OCI-LY3 (cell line): ENCODE measurements around the gene FIGLA.

ENCODE experiments used
- H2AFZ ChIP-seq: fragments of 200-600, 300-600 bp; shearing (Covaris generic); 2 replicates; pipeline ENCODE4 v1.6.0; 2014; ENCODE audit warnings: antibody characterized with exemption, low read depth, low read length
- H3K27ac ChIP-seq: fragments of 200-600, 300-600 bp; sonication (generic); 2 replicates; pipeline ENCODE4 v1.5.1; 2014; ENCODE audit warnings: mild to moderate bottlenecking, low read length, moderate library complexity, mixed read lengths
- H3K27me3 ChIP-seq: fragments of 200-600, 300-600 bp; sonication (generic); 2 replicates; pipeline ENCODE4 v1.6.1; 2014; ENCODE audit warnings: low read depth, low read length, mixed read lengths
- H3K36me3 ChIP-seq: fragments of 200-600, 300-600 bp; sonication (generic); replicated peaks from 2 replicates; pipeline ENCODE3; 2014; ENCODE audit warnings: low read depth, low read length, mixed read lengths
- H3K4me1 ChIP-seq: fragments of 300-600, 200-600 bp; sonication (generic); 2 replicates; pipeline ENCODE4 v1.6.1; 2014; ENCODE audit warnings: low read length, mixed read lengths
- H3K4me2 ChIP-seq: fragments of 200-600, 300-600 bp; sonication (generic); 2 replicates; pipeline ENCODE4 v1.6.1; 2014; ENCODE audit warnings: low read length, mixed read lengths
- H3K4me3 ChIP-seq: fragments of 300-600, 200-600 bp; sonication (generic); 2 replicates; pipeline ENCODE4 v1.5.1; 2014; ENCODE audit warnings: antibody characterized with exemption, mild to moderate bottlenecking, low read length, moderate library complexity
- H3K79me2 ChIP-seq: fragments of 300-600, 200-600 bp; shearing (Covaris generic); 2 replicates; pipeline ENCODE4 v1.6.1; 2014; ENCODE audit warnings: mild to moderate bottlenecking, low read length, mixed read lengths
- H3K9ac ChIP-seq: fragments of 300-600, 200-600 bp; shearing (Covaris generic); 2 replicates; pipeline ENCODE4 v1.6.0; 2014; ENCODE audit warnings: mild to moderate bottlenecking, low read length, moderate library complexity
- H3K9me3 ChIP-seq: fragments of 200-600, 300-600 bp; shearing (Covaris generic); 2 replicates; pipeline ENCODE4 v1.6.1; 2014; ENCODE audit warnings: low read length, mixed read lengths; ENCODE audit not compliant: insufficient read depth
- H4K20me1 ChIP-seq: fragments of 200-600, 300-600 bp; sonication (generic); 2 replicates; pipeline ENCODE4 v1.6.1; 2016; ENCODE audit warnings: low read length, mixed read lengths; ENCODE audit not compliant: insufficient read depth
- EZH2phosphoT487 ChIP-seq: fragments of 200-600 bp; shearing (Covaris generic); IDR thresholded peaks from 2 replicates; pipeline ENCODE4 v1.6.1; 2018; ENCODE audit warnings: antibody characterized with exemption, mixed run types, low read depth
- TF ChIP-seq, protein P1 (sequence below): fragments of 200-600, 300-600 bp; sonication (generic); IDR thresholded peaks from 2 replicates; pipeline ENCODE4 v1.5.1; 2014; ENCODE audit warnings: antibody characterized with exemption, low read length, low read depth

FIGLA gene

GRCh38 chr2:70790136-70790828 is at the start of gene FIGLA:
TSS of gene FIGLA (minus strand) at chr2:70790643. CDS start at chr2:70790638, 5 bp downstream.
- no peaks in the 10 kb centered on the region for H3K36me3 ChIP-seq
- H3K9ac ChIP-seq, result no peak within 1 kb of the TSS
- H3K27me3 ChIP-seq, result peaks cover 11% of the 10 kb centered on the region
- no peaks in the 10 kb centered on the region for H3K79me2 ChIP-seq
- no peaks in the 10 kb centered on the region for H4K20me1 ChIP-seq
- H3K4me3 ChIP-seq, result no peak within 1 kb of the TSS
- H2AFZ ChIP-seq, result no peak within 1 kb of the TSS
- TF ChIP-seq, protein P1, sequence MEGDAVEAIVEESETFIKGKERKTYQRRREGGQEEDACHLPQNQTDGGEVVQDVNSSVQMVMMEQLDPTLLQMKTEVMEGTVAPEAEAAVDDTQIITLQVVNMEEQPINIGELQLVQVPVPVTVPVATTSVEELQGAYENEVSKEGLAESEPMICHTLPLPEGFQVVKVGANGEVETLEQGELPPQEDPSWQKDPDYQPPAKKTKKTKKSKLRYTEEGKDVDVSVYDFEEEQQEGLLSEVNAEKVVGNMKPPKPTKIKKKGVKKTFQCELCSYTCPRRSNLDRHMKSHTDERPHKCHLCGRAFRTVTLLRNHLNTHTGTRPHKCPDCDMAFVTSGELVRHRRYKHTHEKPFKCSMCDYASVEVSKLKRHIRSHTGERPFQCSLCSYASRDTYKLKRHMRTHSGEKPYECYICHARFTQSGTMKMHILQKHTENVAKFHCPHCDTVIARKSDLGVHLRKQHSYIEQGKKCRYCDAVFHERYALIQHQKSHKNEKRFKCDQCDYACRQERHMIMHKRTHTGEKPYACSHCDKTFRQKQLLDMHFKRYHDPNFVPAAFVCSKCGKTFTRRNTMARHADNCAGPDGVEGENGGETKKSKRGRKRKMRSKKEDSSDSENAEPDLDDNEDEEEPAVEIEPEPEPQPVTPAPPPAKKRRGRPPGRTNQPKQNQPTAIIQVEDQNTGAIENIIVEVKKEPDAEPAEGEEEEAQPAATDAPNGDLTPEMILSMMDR, result no peak
- no peak for TF ChIP-seq EZH2phosphoT487
- peak within 1 kb of the TSS; percentile 52 for H3K4me2 ChIP-seq
- peaks cover 11% of the 10 kb centered on the region for H3K4me1 ChIP-seq
- H3K9me3 ChIP-seq, result no peaks in the 10 kb centered on the region
- no peak within 1 kb of the TSS for H3K27ac ChIP-seq

- TF ChIP-seq, protein P1, result no peak
- no peak for TF ChIP-seq EZH2phosphoT487
- H3K27ac ChIP-seq, result no peak overlapping the region
- H3K9me3 ChIP-seq, result no peaks in the 10 kb centered on the region
- no peak overlapping the region for H3K9ac ChIP-seq
- no peaks in the 10 kb centered on the region for H3K4me1 ChIP-seq
- H3K27me3 ChIP-seq, result peaks cover 4% of the 10 kb centered on the region; the same call in 1 of the 2 replicates
- no peaks in the 10 kb centered on the region for H3K79me2 ChIP-seq
- no peak overlapping the region for H3K4me3 ChIP-seq
- no peaks in the 10 kb centered on the region for H3K36me3 ChIP-seq
- no peak overlapping the region for H2AFZ ChIP-seq
- H4K20me1 ChIP-seq, result no peaks in the 10 kb centered on the region
- H3K4me2 ChIP-seq, result no peak overlapping the region
These were observed 47.8 kb upstream of the FIGLA start for GRCh38 chr2:70837980-70838925.

- H2AFZ ChIP-seq, result no peak within 1 kb of the TSS
These were observed 45.2 kb upstream of the FIGLA start, which contains the start of gene CD207 for GRCh38 chr2:70835643-70836042. TSS of gene CD207 (minus strand) at chr2:70835816. CDS start at chr2:70835776, 40 bp downstream.

More at GRCh38 chr2:70835643-70836042, 45.2 kb upstream of the FIGLA start, which contains the start of gene CD207:
- Histone ChIP-seq H3K4me3 (no peak within 1 kb of the TSS), H3K27me3 (peaks cover 1% of the 10 kb centered on the region; the same call in 1 of the 2 replicates), H3K79me2 (no peaks in the 10 kb centered on the region), H3K4me2 (no peak within 1 kb of the TSS), H3K36me3 (no peaks in the 10 kb centered on the region), H4K20me1 (no peaks in the 10 kb centered on the region), H3K9me3 (no peaks in the 10 kb centered on the region), H3K4me1 (no peaks in the 10 kb centered on the region), H3K27ac (no peak within 1 kb of the TSS), H3K9ac (no peak within 1 kb of the TSS)
- TF ChIP-seq, protein P1, result no peak
- TF ChIP-seq EZH2phosphoT487, result no peak
